Endodermal cell (in vitro differentiated cells): Measurements from ENCODE around the gene MARCHF10. TPM values are rescaled to one million over a fixed set of nuclear protein-coding genes. Genes with fewer than 3 reads are reported as not detected.
"Not testable (repeated sequence)": the region's sequence is repeated elsewhere in the genome, so short reads cannot be mapped to it uniquely, and the experiment has no call there.

Experiments used
- DNase-seq: peaks from one replicate; pipeline ENCODE4 v3.0.0-alpha.2; 2017
- H3K27ac ChIP-seq: 2 replicates; pipeline ENCODE4 v1.5.1; 2013; ENCODE audit warnings: mild to moderate bottlenecking, low read depth, low read length, moderate library complexity
- H3K27me3 ChIP-seq: 2 replicates; pipeline ENCODE4 v1.6.1; 2013; ENCODE audit warnings: mild to moderate bottlenecking, low read length, moderate library complexity; ENCODE audit not compliant: insufficient read depth, control insufficient read depth, poor library complexity, severe bottlenecking
- H3K36me3 ChIP-seq: 2 replicates; pipeline ENCODE4 v1.7.0; 2013; ENCODE audit warnings: mild to moderate bottlenecking, low read length, moderate library complexity; ENCODE audit not compliant: control insufficient read depth, insufficient read depth
- H3K4me1 ChIP-seq: one replicate; pipeline ENCODE4 v1.7.0; 2013; ENCODE audit warnings: low read length; ENCODE audit not compliant: control insufficient read depth, insufficient read depth
- H3K4me3 ChIP-seq: 2 replicates; pipeline ENCODE4 v1.5.1; 2013; ENCODE audit warnings: mild to moderate bottlenecking, low read length, moderate library complexity
- H3K9ac ChIP-seq: 2 replicates; pipeline ENCODE4 v1.6.1; 2013; ENCODE audit warnings: mild to moderate bottlenecking, low read length, moderate library complexity; ENCODE audit not compliant: poor library complexity, severe bottlenecking; ENCODE audit errors: extremely low read depth
- H3K9me3 ChIP-seq: 2 replicates; pipeline ENCODE4 v1.6.1; 2013; ENCODE audit warnings: mild to moderate bottlenecking, low read length, moderate library complexity; ENCODE audit not compliant: control insufficient read depth
- H3K27ac Mint-ChIP-seq: 2 replicates; pipeline ENCODE4 v1.8.0; 2020; ENCODE audit warnings: mixed read lengths
- H3K27me3 Mint-ChIP-seq: 2 replicates; pipeline ENCODE4 v1.8.0; 2021; ENCODE audit warnings: mild to moderate bottlenecking, mixed read lengths; ENCODE audit not compliant: insufficient read depth
- H3K36me3 Mint-ChIP-seq: 2 replicates; pipeline ENCODE4 v1.8.0; 2020; ENCODE audit warnings: low read depth, mixed read lengths
- H3K4me1 Mint-ChIP-seq: 2 replicates; pipeline ENCODE4 v1.8.0; 2020; ENCODE audit warnings: mixed read lengths
- H3K4me3 Mint-ChIP-seq: 2 replicates; pipeline ENCODE4 v1.8.0; 2020; ENCODE audit warnings: mild to moderate bottlenecking, moderate library complexity, mixed read lengths
- H3K9me3 Mint-ChIP-seq: 2 replicates; pipeline ENCODE4 v1.8.0; 2020; ENCODE audit warnings: mild to moderate bottlenecking, mixed read lengths
- CTCF ChIP-seq: fragments of 200-600 bp; sonication (generic); conservative IDR thresholded peaks from 2 replicates; pipeline ENCODE4 v1.5.0; 2021; ENCODE audit warnings: antibody characterized with exemption, mild to moderate bottlenecking
- WGBS, 2 experiments: methylation state at CpG; one replicate each; pipeline versions ENCODE4 v1.1.5 to v1.1.7; 2013; ENCODE audit warnings: missing lambda C conversion rate in 2 of 2, mixed read lengths in 1 of 2; ENCODE audit not compliant: insufficient coverage in 1 of 2, insufficient read length in 1 of 2; 5-methylcytosine and 5-hydroxymethylcytosine counted together
- total RNA-seq, 2 donors: library from RNA; stranded (reverse); fragmentation: NEBNext Ultra II Directional in 1 of 2; extraction: Animal tissue kit (Norgen Biotek cat#: 25700) in 1 of 2; gene quantifications; 2 replicates in 1 of 2; 3 replicates in 1 of 2; pipeline ENCODE4 v1.2.1, GENCODE V29; 2021

The MARCHF10 gene
- total RNA-seq, 2 donors from 2014 or later: 0.57 to 1.7 TPM

- H3K9ac ChIP-seq: no peak overlapping the region
- Mint-ChIP-seq H3K9me3 (peaks cover 2% of the 10 kb centered on the region), H3K27me3 (no peaks in the 10 kb centered on the region), H3K27ac (peak overlapping the region; percentile 0), H3K4me1 (peaks cover 12% of the 10 kb centered on the region), H3K36me3 (peaks cover 12% of the 10 kb centered on the region), H3K4me3 (no peak overlapping the region)
- WGBS, 2 experiments: 88 to 95% methylated on average over 15 to 19 of the region's 19 CpGs
- peaks cover 12% of the 10 kb centered on the region for H3K36me3 ChIP-seq
- H3K27ac ChIP-seq: peak overlapping the region; percentile 62
- TF ChIP-seq CTCF: no peak
- peak; percentile 63 for DNase-seq
- no peaks in the 10 kb centered on the region for H3K27me3 ChIP-seq
- H3K9me3 ChIP-seq: no peaks in the 10 kb centered on the region
- no peak overlapping the region for H3K4me3 ChIP-seq
- peaks cover 8% of the 10 kb centered on the region for H3K4me1 ChIP-seq
These were observed 114.3 kb downstream of the MARCHF10 start for GRCh38 chr17:62693616-62694409.

GRCh38 chr17:62692721-62693431 lies 115.2 kb downstream of the MARCHF10 start:
- H3K9me3 Mint-ChIP-seq: peaks cover 2% of the 10 kb centered on the region
- H3K4me1 Mint-ChIP-seq: peaks cover 12% of the 10 kb centered on the region
- no peaks in the 10 kb centered on the region for H3K27me3 ChIP-seq
- H3K4me3 Mint-ChIP-seq: no peak overlapping the region
- H3K9ac ChIP-seq: no peak overlapping the region
- peaks cover 8% of the 10 kb centered on the region for H3K4me1 ChIP-seq
- no peaks in the 10 kb centered on the region for H3K9me3 ChIP-seq
- H3K4me3 ChIP-seq: no peak overlapping the region
- TF ChIP-seq CTCF: peak; percentile 76
- H3K27ac Mint-ChIP-seq: no peak overlapping the region
- peaks cover 15% of the 10 kb centered on the region for H3K36me3 Mint-ChIP-seq
- no peak overlapping the region for H3K27ac ChIP-seq
- H3K36me3 ChIP-seq: peaks cover 17% of the 10 kb centered on the region
- H3K27me3 Mint-ChIP-seq: no peaks in the 10 kb centered on the region
- peak; percentile 93 for DNase-seq
- WGBS, 2 experiments: 70 to 89% methylated on average over 3 to 14 of the region's 14 CpGs

DNA sequence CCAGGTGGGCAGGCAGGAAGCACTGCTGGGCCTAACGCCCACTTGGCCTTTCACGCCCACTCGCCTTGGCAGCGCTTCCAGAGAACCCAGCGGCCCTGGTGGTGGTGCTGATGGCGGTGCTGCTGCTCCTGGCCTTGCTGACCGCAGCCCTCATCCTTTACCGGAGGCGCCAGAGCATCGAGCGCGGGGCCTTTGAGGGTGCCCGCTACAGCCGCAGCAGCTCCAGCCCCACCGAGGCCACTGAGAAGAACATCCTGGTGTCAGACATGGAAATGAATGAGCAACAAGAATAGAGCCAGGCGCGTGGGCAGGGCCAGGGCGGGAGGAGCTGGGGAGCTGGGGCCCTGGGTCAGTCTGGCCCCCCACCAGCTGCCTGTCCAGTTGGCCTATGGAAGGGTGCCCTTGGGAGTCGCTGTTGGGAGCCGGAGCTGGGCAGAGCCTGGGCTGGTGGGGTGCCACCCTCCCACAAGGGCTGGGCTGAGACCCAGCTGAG lies 115.9 kb downstream of the MARCHF10 start:
- WGBS, 2 experiments: 94 to 96% methylated on average over 9 to 20 of the region's 20 CpGs
- peak; percentile 62 for DNase-seq
- peaks cover 12% of the 10 kb centered on the region for H3K4me1 Mint-ChIP-seq

DNA sequence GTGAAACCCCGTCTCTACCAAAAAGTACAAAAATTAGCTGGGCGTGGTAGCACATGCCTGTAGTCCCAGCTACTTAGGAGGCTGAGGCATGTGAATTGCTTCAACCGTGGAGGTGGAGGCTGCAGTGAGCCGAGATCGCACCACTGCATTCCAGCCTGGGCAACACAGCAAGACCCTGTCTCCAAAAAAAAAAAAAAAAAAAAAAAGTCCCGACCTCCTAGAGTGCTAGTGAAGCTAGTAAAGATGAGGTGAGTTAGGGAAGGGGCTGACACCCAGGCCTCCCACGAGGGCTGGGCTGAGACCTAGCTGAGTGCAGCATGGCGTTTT lies 116.6 kb downstream of the MARCHF10 start:
- H3K4me3 Mint-ChIP-seq, H3K4me3 ChIP-seq, H3K27me3 ChIP-seq, H3K27ac ChIP-seq, H3K27ac Mint-ChIP-seq, H3K9me3 Mint-ChIP-seq, H3K27me3 Mint-ChIP-seq, H3K9me3 ChIP-seq, H3K9ac ChIP-seq, DNase-seq, H3K4me1 ChIP-seq: not testable (repeated sequence)
- peaks cover 23% of the 10 kb centered on the region for H3K36me3 ChIP-seq
- Mint-ChIP-seq H3K36me3 (peaks cover 26% of the 10 kb centered on the region), H3K4me1 (peaks cover 12% of the 10 kb centered on the region)
- WGBS, 2 experiments: 87 to 88% methylated on average over 5 to 8 of the region's 8 CpGs

More for the DNA sequence above, 115.9 kb downstream of the MARCHF10 start:
- Histone ChIP-seq H3K4me1 (peaks cover 8% of the 10 kb centered on the region), H3K9me3 (no peaks in the 10 kb centered on the region), H3K9ac (no peak overlapping the region), H3K27ac (no peak overlapping the region), H3K4me3 (no peak overlapping the region), H3K27me3 (no peaks in the 10 kb centered on the region), H3K36me3 (peaks cover 19% of the 10 kb centered on the region)
- Mint-ChIP-seq H3K27ac (peak overlapping the region; percentile 39), H3K4me3 (no peak overlapping the region), H3K27me3 (no peaks in the 10 kb centered on the region), H3K36me3 (peaks cover 21% of the 10 kb centered on the region), H3K9me3 (peaks cover 2% of the 10 kb centered on the region)
- no peak for TF ChIP-seq CTCF
